HG03521 (cell line): ENCODE data around the gene MACF1.
"Not testable (repeated sequence)": the region's sequence is repeated elsewhere in the genome, so short reads cannot be mapped to it uniquely, and the experiment has no call there.

Experiments used
- ATAC-seq: cut with Tn5 transposase; IDR thresholded peaks from one replicate; pipeline ENCODE4 v1.9.1; 2021; ENCODE audit warnings: mild to moderate bottlenecking, moderate library complexity; ENCODE audit not compliant: unreplicated experiment

Gene MACF1

GRCh38 chr1:39505289-39505688 is 300.8 kb downstream of the MACF1 start:
- no peak for ATAC-seq

GRCh38 chr1:39507230-39507928 is 302.9 kb downstream of the MACF1 start:
- ATAC-seq, result no peak

GRCh38 chr1:39508266-39508665 is 303.8 kb downstream of the MACF1 start:
- no peak for ATAC-seq

- ATAC-seq, result no peak
These were observed 304.4 kb downstream of the MACF1 start for GRCh38 chr1:39508857-39509305.

GRCh38 chr1:39509360-39510009 is 305.0 kb downstream of the MACF1 start:
- no peak for ATAC-seq

GRCh38 chr1:39510570-39511186 is 306.2 kb downstream of the MACF1 start:
- ATAC-seq, result not testable (repeated sequence)

- not testable (repeated sequence) for ATAC-seq
These were observed 307.0 kb downstream of the MACF1 start for GRCh38 chr1:39511477-39511876.

GRCh38 chr1:39512234-39512847 is 307.8 kb downstream of the MACF1 start:
- not testable (repeated sequence) for ATAC-seq

GRCh38 chr1:39514710-39515124 is 310.2 kb downstream of the MACF1 start:
- ATAC-seq, result not testable (repeated sequence)

- not testable (repeated sequence) for ATAC-seq
These were observed 310.9 kb downstream of the MACF1 start for GRCh38 chr1:39515131-39516086.

GRCh38 chr1:39516841-39517240 is 312.3 kb downstream of the MACF1 start:
- not testable (repeated sequence) for ATAC-seq

- not testable (repeated sequence) for ATAC-seq
These were observed 313.4 kb downstream of the MACF1 start for GRCh38 chr1:39517936-39518335.

GRCh38 chr1:39519376-39519775 is 314.9 kb downstream of the MACF1 start:
- ATAC-seq, result not testable (repeated sequence)

- ATAC-seq, result not testable (repeated sequence)
These were observed 317.7 kb downstream of the MACF1 start for GRCh38 chr1:39522221-39522620.

- no peak for ATAC-seq
These were observed 318.4 kb downstream of the MACF1 start for GRCh38 chr1:39522661-39523567.

- ATAC-seq, result no peak
These were observed 319.7 kb downstream of the MACF1 start for GRCh38 chr1:39524171-39524570.

- no peak for ATAC-seq
These were observed 320.3 kb downstream of the MACF1 start for GRCh38 chr1:39524591-39525365.

- ATAC-seq, result peak; percentile 78
These were observed 321.1 kb downstream of the MACF1 start for GRCh38 chr1:39525366-39526165.
